SK-N-SH (cell line): ENCODE measurements around the gene DOCK6. TPM values are rescaled to one million over a fixed set of nuclear protein-coding genes. Genes with fewer than 3 reads are reported as not detected.

ENCODE experiments used
- CTCF ChIA-PET: fragments of 300-600, 350-600 bp; formaldehyde crosslinking; extraction: SDS; loops from one replicate; lab custom pipeline; 2021; lab: Yijun Ruan, JAX
- POLR2A ChIA-PET: fragments of 350-600 bp; sonication (Branson Sonifier 250); formaldehyde crosslinking; extraction: SDS; loops from one replicate; lab custom pipeline; 2020; ENCODE audit warnings: antibody characterized with exemption, inconsistent platforms; lab: Yijun Ruan, JAX
- DNase-seq: peaks from one replicate; pipeline ENCODE4 v3.0.0; 2012
- H2AFZ ChIP-seq: fragments of 200-600 bp; sonication (generic); 2 replicates; pipeline ENCODE4 v1.8.1; 2016; ENCODE audit warnings: antibody characterized with exemption, mild to moderate bottlenecking, low read depth
- H3F3A ChIP-seq: fragments of 200-600 bp; sonication (generic); replicated peaks from 2 replicates; pipeline ENCODE3; 2016; ENCODE audit warnings: antibody characterized with exemption, mild to moderate bottlenecking; ENCODE audit not compliant: insufficient read depth
- H3K27ac ChIP-seq, 2 experiments: fragments of 200-500 bp in 1 of 2; fragments of 200-600 bp in 1 of 2; sonication (Bioruptor generic) in 1 of 2; sonication (generic), shearing (Covaris generic) in 1 of 2; 2 replicates each; pipeline versions ENCODE4 v1.5.1 to v1.6.1; 2014 to 2016; ENCODE audit warnings: low read depth in 2 of 2, inconsistent platforms in 1 of 2, low read length in 1 of 2, mild to moderate bottlenecking in 1 of 2, mixed read lengths in 1 of 2
- H3K27me3 ChIP-seq: fragments of 200-600 bp; sonication (generic), shearing (Covaris generic); 2 replicates; pipeline ENCODE4 v1.6.1; 2016; ENCODE audit warnings: mixed run types; ENCODE audit not compliant: insufficient read depth
- H3K36me3 ChIP-seq, 2 experiments: fragments of 200-500 bp in 1 of 2; fragments of 200-600 bp in 1 of 2; sonication (Bioruptor generic) in 1 of 2; sonication (generic) in 1 of 2; replicated peaks in 1 of 2; 2 replicates each; pipeline versions ENCODE3 to v1.5.1; 2014 to 2016; ENCODE audit warnings: low read length in 1 of 2, mild to moderate bottlenecking in 1 of 2; ENCODE audit not compliant: insufficient read depth in 2 of 2, control insufficient read depth in 1 of 2
- H3K4me1 ChIP-seq, 2 experiments: fragments of 200-500 bp in 1 of 2; fragments of 200-600 bp in 1 of 2; sonication (Bioruptor generic) in 1 of 2; sonication (generic), shearing (Covaris generic) in 1 of 2; 2 replicates each; pipeline versions ENCODE4 v1.5.1 to v1.6.1; 2014 to 2016; ENCODE audit warnings: low read depth in 1 of 2, low read length in 1 of 2, mixed run types in 1 of 2; ENCODE audit not compliant: insufficient read depth in 2 of 2, control insufficient read depth in 1 of 2
- H3K4me2 ChIP-seq: fragments of 200-600 bp; sonication (generic), shearing (Covaris generic); 2 replicates; pipeline ENCODE4 v1.6.1; 2017; ENCODE audit warnings: mixed run types
- H3K4me3 ChIP-seq, 2 experiments: fragments of 200-500 bp in 1 of 2; fragments of 200-600 bp in 1 of 2; sonication (Bioruptor generic) in 1 of 2; sonication (generic), shearing (Covaris generic) in 1 of 2; 2 replicates each; pipeline versions ENCODE4 v1.5.1 to v1.8.1; 2014 to 2016; ENCODE audit warnings: low read depth in 2 of 2, inconsistent platforms in 1 of 2, low read length in 1 of 2, mild to moderate bottlenecking in 1 of 2, mixed read lengths in 1 of 2, moderate library complexity in 1 of 2
- H3K79me2 ChIP-seq: fragments of 200-600 bp; sonication (generic); 2 replicates; pipeline ENCODE4 v1.8.1; 2017; ENCODE audit warnings: mild to moderate bottlenecking; ENCODE audit not compliant: insufficient read depth
- H3K9ac ChIP-seq: fragments of 200-600 bp; sonication (generic); 2 replicates; pipeline ENCODE4 v1.6.1; 2017; ENCODE audit warnings: mixed run types
- H3K9me2 ChIP-seq: fragments of 200-600 bp; sonication (generic); 2 replicates; pipeline ENCODE4 v1.6.1; 2017; ENCODE audit warnings: mixed run types
- H3K9me3 ChIP-seq: fragments of 200-600 bp; sonication (generic); 2 replicates; pipeline ENCODE4 v1.6.1; 2017; ENCODE audit warnings: mixed run types, mild to moderate bottlenecking, moderate library complexity
- H4K20me1 ChIP-seq: fragments of 200-600 bp; sonication (generic); 2 replicates; pipeline ENCODE4 v1.6.1; 2017; ENCODE audit warnings: mild to moderate bottlenecking, mixed run types; ENCODE audit not compliant: insufficient read depth
- CHD2 ChIP-seq: fragments of 150-350 bp; IDR thresholded peaks from 2 replicates; pipeline ENCODE4 v1.6.1; 2018; ENCODE audit warnings: low read length; ENCODE audit not compliant: partially characterized antibody
- GATA2 ChIP-seq: sonication (generic); formaldehyde crosslinking; IDR thresholded peaks from 2 replicates; pipeline ENCODE4 v1.5.0; 2020; ENCODE audit warnings: mild to moderate bottlenecking, missing genetic modification reagents
- IRF3 ChIP-seq: fragments of 150-350 bp; IDR thresholded peaks from 2 replicates; pipeline ENCODE4 v1.6.1; 2016; ENCODE audit warnings: mild to moderate bottlenecking, low read depth, low read length
- MXI1 ChIP-seq: IDR thresholded peaks from 2 replicates; pipeline ENCODE4 v1.6.1; 2012; ENCODE audit warnings: mild to moderate bottlenecking, low read depth, low read length, improper control_type of control experiment
- NFIC ChIP-seq: IDR thresholded peaks from 2 replicates; pipeline ENCODE4 v1.4.0; 2012; ENCODE audit warnings: borderline replicate concordance
- NRF1 ChIP-seq: IDR thresholded peaks from 2 replicates; pipeline ENCODE4 v1.6.1; 2012; ENCODE audit warnings: low read depth, mild to moderate bottlenecking, low read length
- PBX3 ChIP-seq: IDR thresholded peaks from 2 replicates; pipeline ENCODE4; 2012
- POLR2AphosphoS5 ChIP-seq: IDR thresholded peaks from 2 replicates; pipeline ENCODE4 v1.6.1; 2012; ENCODE audit warnings: low read depth, low read length
- REST ChIP-seq: IDR thresholded peaks from 2 replicates; pipeline ENCODE4 v1.6.1; 2012; ENCODE audit warnings: mild to moderate bottlenecking, low read depth, low read length, moderate library complexity
- RXRA ChIP-seq: IDR thresholded peaks from 2 replicates; pipeline ENCODE4 v1.4.0; 2012; ENCODE audit warnings: low read depth, mild to moderate bottlenecking, borderline replicate concordance
- SMC3 ChIP-seq: IDR thresholded peaks from 2 replicates; pipeline ENCODE4 v1.6.1; 2012; ENCODE audit warnings: low read depth, low read length, improper control_type of control experiment
- TEAD4 ChIP-seq: IDR thresholded peaks from 2 replicates; pipeline ENCODE4 v1.4.0; 2012; ENCODE audit warnings: mild to moderate bottlenecking, borderline replicate concordance; ENCODE audit not compliant: insufficient read depth
- ZBTB33 ChIP-seq: IDR thresholded peaks from 2 replicates; pipeline ENCODE4 v1.4.0; 2012; ENCODE audit warnings: low read depth, borderline replicate concordance
- WGBS: methylation state at CpG from one replicate; pipeline ENCODE4 v1.1.6; 2017; ENCODE audit warnings: low lambda C conversion rate; 5-methylcytosine and 5-hydroxymethylcytosine counted together
- polyA plus RNA-seq, 3 experiments: library from polyadenylated mRNA; depleted of rRNA; stranded (reverse); fragments of >200 nt; gene quantifications; 2 replicates each; pipeline ENCODE4 v1.2.3, GENCODE V29; 2012

DOCK6 gene
- polyA plus RNA-seq, 1 of the 3 experiments (the other 2 are of a cell fraction) = 18.3 TPM

GRCh38 chr19:11238781-11239376 is 23.4 kb downstream of the DOCK6 start:
- Histone ChIP-seq H3F3A (peaks cover 3% of the 10 kb centered on the region), H4K20me1 (no peaks in the 10 kb centered on the region), H3K79me2 (no peaks in the 10 kb centered on the region), H3K4me1 (peaks cover 0 to 4% of the 10 kb centered on the region in 2 experiments; a peak in 1 of 4 replicates), H3K36me3 (peaks cover 0 to 5% of the 10 kb centered on the region in 2 experiments), H3K27me3 (no peaks in the 10 kb centered on the region), H2AFZ (no peak overlapping the region), H3K4me3 (no peak overlapping the region), H3K9ac (no peak overlapping the region), H3K4me2 (no peak overlapping the region), H3K9me3 (no peaks in the 10 kb centered on the region), H3K9me2 (no peaks in the 10 kb centered on the region), H3K27ac (no peak overlapping the region)
- CTCF ChIA-PET = interaction anchor here (0.6 to 1.0 kb wide), 2 partner anchors 100 to 101 kb away, joined by 3 read pairs; no protein-coding TSS in a partner anchor
- WGBS = 95% methylated on average over 6 of the region's 6 CpGs
- POLR2A ChIA-PET = no interaction called here
- no peak for TF ChIP-seq SMC3
- no peak for TF ChIP-seq POLR2AphosphoS5
- TF ChIP-seq RXRA = no peak
- no peak for TF ChIP-seq NFIC
- no peak for TF ChIP-seq ZBTB33
- no peak for TF ChIP-seq MXI1
- TF ChIP-seq PBX3 = no peak
- TF ChIP-seq CHD2 = no peak
- no peak for TF ChIP-seq TEAD4
- TF ChIP-seq REST = no peak
- no peak for TF ChIP-seq GATA2 (CRISPR knock-in tag)
- no peak for TF ChIP-seq IRF3
- TF ChIP-seq NRF1 = no peak
- DNase-seq = no peak
